Lower leg skin (tissue), 3 donors: ENCODE data around the gene ARID1B.

Experiments used
- CTCF ChIP-seq, 3 donors: fragments of 450-650 bp; IDR thresholded peaks; one replicate each; pipeline ENCODE4 v1.5.1; 2016; ENCODE audit warnings: antibody characterized with exemption in 3 of 3, mild to moderate bottlenecking in 3 of 3, moderate library complexity in 2 of 3
- POLR2A ChIP-seq, 2 donors: fragments of 450-650 bp; IDR thresholded peaks; one replicate each; pipeline ENCODE4 v1.6.1; 2016 to 2017; ENCODE audit warnings: antibody characterized with exemption in 2 of 2, mild to moderate bottlenecking in 1 of 2, moderate library complexity in 1 of 2

- TF ChIP-seq CTCF (IDR thresholded peaks at IDR 0.05) (no peak), POLR2A (IDR thresholded peaks at IDR 0.05) (no peak)
Measured at GRCh38 chr6:157162766-157163433, 385.7 kb downstream of the ARID1B start.
